Smooth muscle cell of the brain vasculature (primary cell): Measurements from ENCODE around the gene ABCC6.
"Not testable (repeated sequence)": the region's sequence is repeated elsewhere in the genome, so short reads cannot be mapped to it uniquely, and the experiment has no call there.

ENCODE experiments used
- DNase-seq: peaks from one replicate; pipeline ENCODE4 v3.0.0-alpha.2; 2012; ENCODE audit warnings: low read depth, low spot score

ABCC6 gene

GRCh38 chr16:16222850-16223661, at the start of gene ABCC6:
TSS of gene ABCC6 (minus strand) at chr16:16223494. CDS start at chr16:16223434, 60 bp downstream.
- DNase-seq: not testable (repeated sequence)

GRCh38 chr16:16272573-16273221, 49.4 kb upstream of the ABCC6 start:
- DNase-seq: not testable (repeated sequence)

- DNase-seq: not testable (repeated sequence)
These were observed 48.4 kb upstream of the ABCC6 start for GRCh38 chr16:16271658-16272057.

- not testable (repeated sequence) for DNase-seq
These were observed 45.0 kb upstream of the ABCC6 start for GRCh38 chr16:16268185-16268808.

GRCh38 chr16:16267708-16268107, 44.4 kb upstream of the ABCC6 start:
- DNase-seq: not testable (repeated sequence)

GRCh38 chr16:16265044-16265443, 41.8 kb upstream of the ABCC6 start:
- not testable (repeated sequence) for DNase-seq

- not testable (repeated sequence) for DNase-seq
These were observed 40.7 kb upstream of the ABCC6 start for GRCh38 chr16:16263947-16264346.

GRCh38 chr16:16262954-16263555, 39.8 kb upstream of the ABCC6 start:
- DNase-seq: not testable (repeated sequence)

GRCh38 chr16:16259971-16260370, 36.7 kb upstream of the ABCC6 start:
- DNase-seq: not testable (repeated sequence)

GRCh38 chr16:16258822-16259221, 35.5 kb upstream of the ABCC6 start:
- not testable (repeated sequence) for DNase-seq

- DNase-seq: not testable (repeated sequence)
These were observed 34.1 kb upstream of the ABCC6 start for GRCh38 chr16:16257301-16257923.

- not testable (repeated sequence) for DNase-seq
These were observed 29.1 kb upstream of the ABCC6 start for GRCh38 chr16:16252377-16252776.

GRCh38 chr16:16249621-16250330, 26.5 kb upstream of the ABCC6 start:
- not testable (repeated sequence) for DNase-seq

GRCh38 chr16:16247439-16247838, 24.1 kb upstream of the ABCC6 start:
- DNase-seq: not testable (repeated sequence)

- not testable (repeated sequence) for DNase-seq
These were observed 23.4 kb upstream of the ABCC6 start for GRCh38 chr16:16246578-16247262.

GRCh38 chr16:16243886-16244285, 20.6 kb upstream of the ABCC6 start:
- not testable (repeated sequence) for DNase-seq

- not testable (repeated sequence) for DNase-seq
These were observed 17.4 kb upstream of the ABCC6 start for GRCh38 chr16:16240667-16241066.

- not testable (repeated sequence) for DNase-seq
These were observed 14.4 kb upstream of the ABCC6 start for GRCh38 chr16:16237738-16238137.

- not testable (repeated sequence) for DNase-seq
These were observed 13.8 kb upstream of the ABCC6 start for GRCh38 chr16:16237071-16237470.

- not testable (repeated sequence) for DNase-seq
These were observed 9.4 kb upstream of the ABCC6 start for GRCh38 chr16:16232692-16233061.
